Esophagus squamous epithelium (tissue), 5 donors: ENCODE measurements around the gene HNMT. TPM values are rescaled to one million over a fixed set of nuclear protein-coding genes. Genes with fewer than 3 reads are reported as not detected.

Source experiments
- DNase-seq: peaks from one replicate; lab custom pipeline; 2025; lab: John Stamatoyannopoulos, UW
- H3K27ac ChIP-seq, 4 donors: fragments of 200-600 bp; sonication (generic); one replicate each; pipeline ENCODE4 v1.5.1; 2016 to 2019; ENCODE audit warnings: mild to moderate bottlenecking in 1 of 4
- H3K27me3 ChIP-seq, 4 donors: fragments of 200-600 bp; sonication (generic); 1 replicate in 3 of 4; 2 replicates in 1 of 4; pipeline versions ENCODE4 v1.5.1 to v1.6.0; 2017 to 2021; ENCODE audit warnings: antibody characterized with exemption in 1 of 4
- H3K36me3 ChIP-seq, 3 donors: fragments of 200-600 bp; sonication (generic); one replicate each; pipeline ENCODE4 v1.5.1; 2016 to 2019
- H3K4me1 ChIP-seq, 3 donors: fragments of 200-600 bp; sonication (generic); one replicate each; pipeline ENCODE4 v1.5.1; 2017 to 2019
- H3K4me3 ChIP-seq, 4 donors: fragments of 200-600 bp; sonication (generic); 1 replicate in 3 of 4; 2 replicates in 1 of 4; pipeline ENCODE4 v1.5.1; 2016 to 2019; ENCODE audit warnings: mild to moderate bottlenecking in 2 of 4, moderate library complexity in 1 of 4
- H3K9me3 ChIP-seq, 3 donors: fragments of 200-600 bp; sonication (generic); one replicate each; pipeline ENCODE4 v1.5.1; 2016 to 2019
- CTCF ChIP-seq, 6 experiments: fragments of 450-650 bp in 4 of 6; fragments of 200-600 bp in 2 of 6; sonication (generic) in 2 of 6; IDR thresholded peaks; one replicate each; pipeline ENCODE4 v1.5.1; 2016 to 2019; ENCODE audit warnings: antibody characterized with exemption in 6 of 6, mild to moderate bottlenecking in 4 of 6, moderate library complexity in 4 of 6
- POLR2A ChIP-seq, 4 donors: fragments of 450-650 bp; IDR thresholded peaks; one replicate each; pipeline ENCODE4 v1.6.1; 2017; ENCODE audit warnings: antibody characterized with exemption in 4 of 4, mild to moderate bottlenecking in 4 of 4, moderate library complexity in 3 of 4
- WGBS, 2 donors: methylation state at CpG; one replicate each; pipeline ENCODE4 v1.1.5; 2018; 5-methylcytosine and 5-hydroxymethylcytosine counted together
- intact Hi-C: fragments of 100-400 bp; cut with DNase I; formaldehyde crosslinking; loops from one replicate; pipeline ENCODE4 v1.15.0; 2022
- total RNA-seq, 4 donors: library from RNA; depleted of rRNA; stranded (reverse); fragments of >200 nt; gene quantifications; one replicate each; pipeline ENCODE4 v1.1.0, GENCODE V29; 2016
- donor health status: DM: yes; HTN: yes; CAD: no.

The HNMT gene
- total RNA-seq, 4 donors from 2014 or later: 5.9 to 41.6 (median 8.2) TPM

GRCh38 chr2:137942037-137942832, 22.0 kb upstream of the HNMT start:
- intact Hi-C loops: loop anchor here (5.0 kb wide), 1 partner anchor 150 kb away; no protein-coding TSS in a partner anchor
- no peaks in the 10 kb centered on the region for H3K27me3 ChIP-seq
- 46 to 54% methylated on average over 3 of the region's 3 CpGs for whole genome bisulfite sequencing, 2 donors
- TF ChIP-seq CTCF (IDR thresholded peaks at IDR 0.05) (no peak), POLR2A (IDR thresholded peaks at IDR 0.05) (no peak)
- DNase-seq: no peak
- H3K4me1 ChIP-seq: no peaks in the 10 kb centered on the region
- H3K36me3 ChIP-seq: no peaks in the 10 kb centered on the region
- no peak overlapping the region for H3K4me3 ChIP-seq
- no peak overlapping the region for H3K27ac ChIP-seq
- no peaks in the 10 kb centered on the region for H3K9me3 ChIP-seq

GRCh38 chr2:137942833-137943677, 21.2 kb upstream of the HNMT start:
- Histone ChIP-seq H3K4me3 (no peak overlapping the region), H3K9me3 (no peaks in the 10 kb centered on the region), H3K4me1 (no peaks in the 10 kb centered on the region), H3K27me3 (no peaks in the 10 kb centered on the region), H3K27ac (no peak overlapping the region), H3K36me3 (no peaks in the 10 kb centered on the region)
- intact Hi-C loops: loop anchor here (5.0 kb wide), 1 partner anchor 149 kb away; no protein-coding TSS in a partner anchor
- TF ChIP-seq CTCF (IDR thresholded peaks at IDR 0.05) (no peak), POLR2A (IDR thresholded peaks at IDR 0.05) (no peak)
- no peak for DNase-seq
- WGBS, 2 donors: 60 to 66% methylated on average over 6 of the region's 6 CpGs

- no peak for TF ChIP-seq POLR2A (IDR thresholded peaks at IDR 0.05)
- TF ChIP-seq CTCF (IDR thresholded peaks at IDR 0.05): peak in 1 of 6 experiments; percentile 29
- DNase-seq: no peak
- no peaks in the 10 kb centered on the region for H3K9me3 ChIP-seq
- no peaks in the 10 kb centered on the region for H3K4me1 ChIP-seq
- no peak overlapping the region for H3K27ac ChIP-seq
- H3K27me3 ChIP-seq: no peaks in the 10 kb centered on the region
- intact Hi-C loops: loop anchor here (5.0 kb wide), 1 partner anchor 148 kb away; no protein-coding TSS in a partner anchor
- no peaks in the 10 kb centered on the region for H3K36me3 ChIP-seq
- no peak overlapping the region for H3K4me3 ChIP-seq
- WGBS, 2 donors: 97 to 100% methylated on average over 2 of the region's 2 CpGs
Observed at GRCh38 chr2:137943678-137944347, 20.5 kb upstream of the HNMT start.

- Histone ChIP-seq H3K9me3 (no peaks in the 10 kb centered on the region), H3K4me1 (no peaks in the 10 kb centered on the region), H3K27ac (no peak overlapping the region), H3K27me3 (no peaks in the 10 kb centered on the region), H3K4me3 (no peak overlapping the region), H3K36me3 (no peaks in the 10 kb centered on the region)
- WGBS, 2 donors: 65 to 84% methylated on average over 5 of the region's 5 CpGs
- no peak for TF ChIP-seq POLR2A (IDR thresholded peaks at IDR 0.05)
- TF ChIP-seq CTCF (IDR thresholded peaks at IDR 0.05): no peak
- no peak for DNase-seq
- intact Hi-C loops: loop anchor here (5.0 kb wide), 1 partner anchor 148 kb away; no protein-coding TSS in a partner anchor
Observed at GRCh38 chr2:137944714-137945113, 19.6 kb upstream of the HNMT start.
